Ishikawa (cell line): ENCODE data around the gene FDXACB1.

Experiments used
- CEBPB ChIP-seq: IDR thresholded peaks from 2 replicates; pipeline ENCODE4 v1.6.1; 2012
- EGR1 ChIP-seq: IDR thresholded peaks from 2 replicates; pipeline ENCODE4 v1.6.1; 2012
- EP300 ChIP-seq: IDR thresholded peaks from 2 replicates; pipeline ENCODE4 v1.6.1; 2012; ENCODE audit warnings: borderline replicate concordance
- FOXM1 ChIP-seq: IDR thresholded peaks from 2 replicates; pipeline ENCODE4 v1.6.1; 2012; ENCODE audit warnings: low read depth, borderline replicate concordance
- NFIC ChIP-seq: IDR thresholded peaks from 2 replicates; pipeline ENCODE4 v1.6.1; 2012
- RAD21 ChIP-seq: IDR thresholded peaks from 2 replicates; pipeline ENCODE4 v1.6.1; 2012; ENCODE audit warnings: low read depth
- TAF1 ChIP-seq: IDR thresholded peaks from 2 replicates; pipeline ENCODE4 v1.6.1; 2012; ENCODE audit warnings: low read depth, mild to moderate bottlenecking
- TCF12 ChIP-seq: IDR thresholded peaks from 2 replicates; pipeline ENCODE4 v1.6.1; 2012; ENCODE audit warnings: low read depth
- TEAD4 ChIP-seq: IDR thresholded peaks from 2 replicates; pipeline ENCODE4 v1.6.1; 2012
- YY1 ChIP-seq: IDR thresholded peaks from 2 replicates; pipeline ENCODE4 v1.6.1; 2012; ENCODE audit warnings: low read depth
- TF ChIP-seq, protein P1 (sequence below): IDR thresholded peaks from 2 replicates; pipeline ENCODE4 v1.6.1; 2012
- TF ChIP-seq, protein P2 (sequence below): IDR thresholded peaks from 2 replicates; pipeline ENCODE4 v1.6.1; 2012
- TF ChIP-seq, protein P3 (sequence below): IDR thresholded peaks from 2 replicates; pipeline ENCODE4 v1.6.1; 2012; ENCODE audit warnings: low read depth, mild to moderate bottlenecking

DNA sequence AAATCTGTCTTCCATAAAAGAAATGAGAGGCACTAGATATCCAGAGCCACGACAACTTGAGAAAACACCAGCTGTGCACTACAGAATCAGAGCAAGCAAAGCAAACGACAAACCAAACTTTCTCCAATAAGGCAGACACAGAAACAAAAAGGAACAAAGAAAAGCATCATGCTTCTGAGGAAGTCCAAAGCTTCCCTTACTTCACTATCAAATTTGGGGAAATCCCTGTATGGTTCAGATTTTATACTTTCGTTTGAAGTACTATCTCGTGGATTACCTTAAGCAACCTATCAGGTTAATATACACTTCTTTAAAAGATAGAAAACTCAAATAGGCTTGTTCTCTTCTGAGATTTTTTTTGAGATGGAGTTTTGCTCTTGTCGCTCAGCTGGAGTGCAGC, 35.3 kb downstream of the FDXACB1 start:
- TF ChIP-seq, protein P1, sequence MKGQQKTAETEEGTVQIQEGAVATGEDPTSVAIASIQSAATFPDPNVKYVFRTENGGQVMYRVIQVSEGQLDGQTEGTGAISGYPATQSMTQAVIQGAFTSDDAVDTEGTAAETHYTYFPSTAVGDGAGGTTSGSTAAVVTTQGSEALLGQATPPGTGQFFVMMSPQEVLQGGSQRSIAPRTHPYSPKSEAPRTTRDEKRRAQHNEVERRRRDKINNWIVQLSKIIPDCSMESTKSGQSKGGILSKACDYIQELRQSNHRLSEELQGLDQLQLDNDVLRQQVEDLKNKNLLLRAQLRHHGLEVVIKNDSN = no peak
- no peak for TF ChIP-seq TAF1
- TF ChIP-seq EP300 = no peak
- TF ChIP-seq RAD21 = no peak
- TF ChIP-seq TCF12 = no peak
- TF ChIP-seq TEAD4 = no peak
- TF ChIP-seq CEBPB = no peak
- no peak for TF ChIP-seq FOXM1
- TF ChIP-seq EGR1 = no peak
- TF ChIP-seq, protein P2, sequence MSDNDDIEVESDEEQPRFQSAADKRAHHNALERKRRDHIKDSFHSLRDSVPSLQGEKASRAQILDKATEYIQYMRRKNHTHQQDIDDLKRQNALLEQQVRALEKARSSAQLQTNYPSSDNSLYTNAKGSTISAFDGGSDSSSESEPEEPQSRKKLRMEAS = no peak
- TF ChIP-seq, protein P3, sequence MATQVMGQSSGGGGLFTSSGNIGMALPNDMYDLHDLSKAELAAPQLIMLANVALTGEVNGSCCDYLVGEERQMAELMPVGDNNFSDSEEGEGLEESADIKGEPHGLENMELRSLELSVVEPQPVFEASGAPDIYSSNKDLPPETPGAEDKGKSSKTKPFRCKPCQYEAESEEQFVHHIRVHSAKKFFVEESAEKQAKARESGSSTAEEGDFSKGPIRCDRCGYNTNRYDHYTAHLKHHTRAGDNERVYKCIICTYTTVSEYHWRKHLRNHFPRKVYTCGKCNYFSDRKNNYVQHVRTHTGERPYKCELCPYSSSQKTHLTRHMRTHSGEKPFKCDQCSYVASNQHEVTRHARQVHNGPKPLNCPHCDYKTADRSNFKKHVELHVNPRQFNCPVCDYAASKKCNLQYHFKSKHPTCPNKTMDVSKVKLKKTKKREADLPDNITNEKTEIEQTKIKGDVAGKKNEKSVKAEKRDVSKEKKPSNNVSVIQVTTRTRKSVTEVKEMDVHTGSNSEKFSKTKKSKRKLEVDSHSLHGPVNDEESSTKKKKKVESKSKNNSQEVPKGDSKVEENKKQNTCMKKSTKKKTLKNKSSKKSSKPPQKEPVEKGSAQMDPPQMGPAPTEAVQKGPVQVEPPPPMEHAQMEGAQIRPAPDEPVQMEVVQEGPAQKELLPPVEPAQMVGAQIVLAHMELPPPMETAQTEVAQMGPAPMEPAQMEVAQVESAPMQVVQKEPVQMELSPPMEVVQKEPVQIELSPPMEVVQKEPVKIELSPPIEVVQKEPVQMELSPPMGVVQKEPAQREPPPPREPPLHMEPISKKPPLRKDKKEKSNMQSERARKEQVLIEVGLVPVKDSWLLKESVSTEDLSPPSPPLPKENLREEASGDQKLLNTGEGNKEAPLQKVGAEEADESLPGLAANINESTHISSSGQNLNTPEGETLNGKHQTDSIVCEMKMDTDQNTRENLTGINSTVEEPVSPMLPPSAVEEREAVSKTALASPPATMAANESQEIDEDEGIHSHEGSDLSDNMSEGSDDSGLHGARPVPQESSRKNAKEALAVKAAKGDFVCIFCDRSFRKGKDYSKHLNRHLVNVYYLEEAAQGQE = no peak
- TF ChIP-seq YY1 = no peak
- no peak for TF ChIP-seq NFIC
